ENCODE measurements around the gene NDOR1. TPM values are rescaled to one million over a fixed set of nuclear protein-coding genes. Genes with fewer than 3 reads are reported as not detected.

NDOR1 gene
- total RNA-seq, 1 donor from 2014 or later: 28.0 TPM

DNA sequence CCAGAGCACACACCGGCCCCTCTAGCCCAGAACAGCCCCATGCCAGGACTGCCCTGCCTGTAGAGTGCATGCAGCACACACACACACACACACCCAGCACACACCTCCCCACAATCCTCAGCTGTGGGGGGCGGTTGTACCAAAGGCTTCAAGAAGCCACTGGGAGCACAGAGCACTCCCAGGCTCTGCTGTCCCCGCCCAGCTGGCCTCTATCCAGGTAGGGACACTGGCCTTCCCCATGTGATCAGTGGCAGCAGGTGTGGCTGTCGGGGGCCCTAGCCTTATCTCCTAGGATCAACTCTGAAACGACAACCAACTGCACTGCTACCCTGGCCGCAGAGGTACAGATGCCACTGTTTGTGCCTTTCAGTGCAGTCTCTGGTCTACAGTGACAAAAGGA, 19.1 kb upstream of the NDOR1 start:
- no peak for DNase-seq (ENCODE audit: extremely low spot score, unreplicated experiment)
- peak overlapping the region; percentile 59 for H3K27ac Mint-ChIP-seq
- peaks cover 5% of the 10 kb centered on the region for H3K4me1 Mint-ChIP-seq (ENCODE audit: unreplicated experiment)
- no peaks in the 10 kb centered on the region for H3K9me3 Mint-ChIP-seq
- TF ChIP-seq, protein P1, sequence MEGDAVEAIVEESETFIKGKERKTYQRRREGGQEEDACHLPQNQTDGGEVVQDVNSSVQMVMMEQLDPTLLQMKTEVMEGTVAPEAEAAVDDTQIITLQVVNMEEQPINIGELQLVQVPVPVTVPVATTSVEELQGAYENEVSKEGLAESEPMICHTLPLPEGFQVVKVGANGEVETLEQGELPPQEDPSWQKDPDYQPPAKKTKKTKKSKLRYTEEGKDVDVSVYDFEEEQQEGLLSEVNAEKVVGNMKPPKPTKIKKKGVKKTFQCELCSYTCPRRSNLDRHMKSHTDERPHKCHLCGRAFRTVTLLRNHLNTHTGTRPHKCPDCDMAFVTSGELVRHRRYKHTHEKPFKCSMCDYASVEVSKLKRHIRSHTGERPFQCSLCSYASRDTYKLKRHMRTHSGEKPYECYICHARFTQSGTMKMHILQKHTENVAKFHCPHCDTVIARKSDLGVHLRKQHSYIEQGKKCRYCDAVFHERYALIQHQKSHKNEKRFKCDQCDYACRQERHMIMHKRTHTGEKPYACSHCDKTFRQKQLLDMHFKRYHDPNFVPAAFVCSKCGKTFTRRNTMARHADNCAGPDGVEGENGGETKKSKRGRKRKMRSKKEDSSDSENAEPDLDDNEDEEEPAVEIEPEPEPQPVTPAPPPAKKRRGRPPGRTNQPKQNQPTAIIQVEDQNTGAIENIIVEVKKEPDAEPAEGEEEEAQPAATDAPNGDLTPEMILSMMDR (conservative IDR thresholded peaks at IDR 0.05): no peak
- no peaks in the 10 kb centered on the region for H3K36me3 Mint-ChIP-seq
- no peaks in the 10 kb centered on the region for H3K27me3 Mint-ChIP-seq
- H3K4me3 Mint-ChIP-seq: peak overlapping the region; percentile 91

DNA sequence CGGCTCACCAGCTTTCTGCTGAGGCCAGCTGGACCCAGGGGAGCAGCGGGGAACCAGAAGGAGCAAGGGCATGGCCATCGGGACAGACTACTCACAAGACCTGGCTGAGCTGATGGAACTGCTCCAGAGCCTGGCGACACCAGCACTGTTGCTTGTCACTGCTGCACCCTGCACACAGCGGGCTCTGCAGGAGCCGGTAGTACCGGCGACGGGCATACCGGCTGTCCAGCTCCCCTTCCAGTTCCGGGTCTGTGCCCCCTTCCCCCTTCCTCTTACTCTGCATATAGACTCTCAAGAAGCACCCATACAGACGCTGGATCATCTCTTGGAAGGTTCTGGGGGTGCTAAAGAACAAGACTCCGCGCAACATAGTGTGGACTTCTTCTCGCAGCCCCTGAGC, 18.1 kb upstream of the NDOR1 start:
- TF ChIP-seq, protein P1 (conservative IDR thresholded peaks at IDR 0.05): no peak
- H3K27ac Mint-ChIP-seq: peak overlapping the region; percentile 85
- no peak for DNase-seq (ENCODE audit: extremely low spot score, unreplicated experiment)
- no peaks in the 10 kb centered on the region for H3K9me3 Mint-ChIP-seq
- peaks cover 5% of the 10 kb centered on the region for H3K4me1 Mint-ChIP-seq (ENCODE audit: unreplicated experiment)
- no peaks in the 10 kb centered on the region for H3K27me3 Mint-ChIP-seq
- H3K36me3 Mint-ChIP-seq: no peaks in the 10 kb centered on the region
- H3K4me3 Mint-ChIP-seq: peak overlapping the region; percentile 91

DNA sequence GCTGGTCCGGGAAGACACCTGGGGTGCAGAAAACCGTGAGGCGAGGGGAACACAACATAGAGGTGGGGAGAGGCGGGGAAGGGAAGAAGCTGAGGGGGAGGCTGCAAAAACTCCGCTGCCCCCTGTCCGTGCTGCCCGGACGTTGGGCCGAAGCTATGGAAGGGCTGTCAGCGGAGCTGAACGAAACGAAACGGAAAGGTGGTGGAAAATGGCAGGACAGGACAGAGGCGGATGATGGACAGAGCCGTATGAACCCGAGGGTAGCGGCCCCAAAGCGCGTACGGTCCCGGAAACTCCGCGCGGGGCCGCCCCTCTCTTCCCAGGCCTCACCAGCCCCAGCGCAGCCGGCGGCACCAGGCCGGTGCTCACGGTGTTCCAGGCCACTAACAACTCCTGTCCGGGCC, 17.4 kb upstream of the NDOR1 start:
- Mint-ChIP-seq H3K9me3 (no peaks in the 10 kb centered on the region), H3K27ac (peak overlapping the region; percentile 85), H3K36me3 (no peaks in the 10 kb centered on the region), H3K27me3 (no peaks in the 10 kb centered on the region), H3K4me1 (ENCODE audit: unreplicated experiment) (peaks cover 5% of the 10 kb centered on the region), H3K4me3 (peak overlapping the region; percentile 91)
- TF ChIP-seq, protein P1 (conservative IDR thresholded peaks at IDR 0.05): no peak
- DNase-seq (ENCODE audit: extremely low spot score, unreplicated experiment): no peak

DNA sequence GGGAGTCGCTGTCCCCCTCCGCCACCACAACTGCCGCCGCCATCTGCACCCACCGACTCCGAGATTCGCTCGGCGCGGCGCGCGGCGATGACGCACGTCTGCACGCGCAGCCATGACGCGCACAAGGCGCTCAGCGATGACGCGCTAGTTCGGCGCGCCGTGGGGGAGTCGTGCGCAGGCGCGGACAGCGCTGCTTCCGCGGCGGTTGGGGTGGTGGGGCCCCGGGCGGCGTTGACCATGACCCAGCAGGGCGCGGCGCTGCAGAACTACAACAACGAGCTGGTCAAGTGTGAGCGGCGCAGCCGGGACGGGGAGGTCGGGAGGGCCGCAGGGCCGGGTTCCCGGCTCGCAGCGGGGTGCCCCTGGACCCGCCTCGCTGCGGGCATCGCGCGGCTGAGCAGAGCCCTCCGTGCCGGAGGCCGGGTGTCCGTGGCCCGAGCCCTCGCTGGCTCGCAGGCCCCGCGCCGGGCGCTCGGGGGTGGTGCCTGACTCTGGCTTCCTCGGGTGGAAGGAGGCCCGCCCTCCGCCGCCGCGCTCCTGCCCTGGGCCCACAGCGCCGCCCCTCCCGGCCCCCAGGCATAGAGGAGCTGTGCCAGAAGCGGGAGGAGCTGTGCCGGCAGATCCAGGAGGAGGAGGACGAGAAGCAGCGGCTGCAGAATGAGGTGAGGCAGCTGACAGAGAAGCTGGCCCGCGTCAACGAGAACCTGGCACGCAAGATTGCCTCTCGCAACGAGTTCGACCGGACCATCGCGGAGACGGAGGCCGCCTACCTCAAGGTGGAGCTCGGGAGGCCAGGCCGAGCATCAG, 16.8 kb upstream of the NDOR1 start, which contains the start of the genes ANAPC2 and SSNA1:
ANAPC2 (minus strand) TSS at position 71 of the 807 bp plus-strand sequence; CDS start at position 43, 28 bp downstream.
SSNA1 (plus strand) TSS at position 187 of the 807 bp plus-strand sequence; CDS start at position 238, 51 bp downstream.
- peaks cover 5% of the 10 kb centered on the region for H3K4me1 Mint-ChIP-seq (ENCODE audit: unreplicated experiment)
- no peaks in the 10 kb centered on the region for H3K36me3 Mint-ChIP-seq

DNA sequence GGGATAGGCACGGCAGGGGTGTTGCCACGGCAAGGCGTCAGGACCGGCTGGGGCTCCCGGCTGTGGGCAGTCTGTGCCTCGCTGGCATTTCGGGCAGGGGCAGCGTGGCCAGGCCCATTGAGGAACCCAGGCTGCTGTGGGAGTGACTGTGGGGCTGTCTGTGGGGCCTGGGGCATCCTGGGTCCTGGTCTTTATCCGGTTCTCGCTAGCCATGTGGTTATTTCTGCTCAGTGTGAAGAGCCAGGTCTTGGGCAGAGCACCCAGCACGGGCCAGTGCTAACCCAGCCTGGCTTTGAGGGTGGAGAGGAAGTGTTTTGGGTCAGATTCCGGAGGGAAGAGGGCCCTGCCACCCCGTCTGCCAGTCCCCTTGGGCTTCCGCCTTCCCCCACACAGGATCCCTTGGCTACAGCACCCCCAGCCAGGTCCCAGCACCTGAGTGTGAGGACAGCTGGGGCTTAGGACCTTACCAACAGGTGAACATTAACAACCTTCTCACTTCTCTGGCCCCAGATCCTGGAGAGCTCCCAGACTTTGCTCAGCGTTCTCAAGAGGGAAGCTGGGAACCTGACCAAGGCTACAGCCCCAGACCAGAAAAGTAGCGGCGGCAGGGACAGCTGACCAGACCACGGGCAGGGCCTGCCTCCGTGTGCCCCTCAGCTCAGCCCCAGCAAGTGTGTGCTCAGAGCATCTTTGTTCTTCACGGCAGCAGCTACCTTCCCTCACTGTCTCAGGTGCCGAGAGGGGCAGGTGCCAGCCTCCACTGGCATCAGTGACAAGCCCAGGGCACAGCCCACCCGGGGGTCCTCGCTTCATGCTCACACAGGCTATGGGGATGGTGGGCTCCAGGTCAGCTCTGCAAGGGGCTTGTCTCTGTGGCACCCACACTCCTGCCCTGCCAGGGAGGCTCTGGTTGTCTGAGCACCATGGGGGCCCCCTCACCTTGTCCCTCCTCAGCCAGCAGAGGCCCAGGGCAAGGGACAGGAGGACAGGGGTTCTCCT, 15.9 kb upstream of the NDOR1 start:
- Mint-ChIP-seq H3K4me3 (peak overlapping the region; percentile 98), H3K27ac (peak overlapping the region; percentile 99), H3K27me3 (no peaks in the 10 kb centered on the region), H3K4me1 (ENCODE audit: unreplicated experiment) (peaks cover 5% of the 10 kb centered on the region), H3K36me3 (no peaks in the 10 kb centered on the region), H3K9me3 (no peaks in the 10 kb centered on the region)
- TF ChIP-seq, protein P1 (conservative IDR thresholded peaks at IDR 0.05): no peak
- no peak for DNase-seq (ENCODE audit: extremely low spot score, unreplicated experiment)

More for the DNA sequence above, 16.8 kb upstream of the NDOR1 start, which contains the start of the genes ANAPC2 and SSNA1:
- peak within 1 kb of the TSS; percentile 98 for H3K4me3 Mint-ChIP-seq
- no peaks in the 10 kb centered on the region for H3K9me3 Mint-ChIP-seq
- H3K27me3 Mint-ChIP-seq: no peaks in the 10 kb centered on the region
- TF ChIP-seq, protein P1 (conservative IDR thresholded peaks at IDR 0.05): peak; percentile 41
- H3K27ac Mint-ChIP-seq: peak within 1 kb of the TSS; percentile 99
- peak; percentile 97 for DNase-seq (ENCODE audit: extremely low spot score, unreplicated experiment)

All from type B pancreatic cell (in vitro differentiated cells).